GM12801 (cell line): ENCODE measurements around the gene TIMP2.

Experiments used
- TF ChIP-seq, protein P1 (sequence below): IDR thresholded peaks from one replicate; pipeline ENCODE4 v1.5.1; 2011; ENCODE audit warnings: control low read depth; ENCODE audit not compliant: insufficient read length; ENCODE audit errors: extremely low read depth

TIMP2 gene

DNA sequence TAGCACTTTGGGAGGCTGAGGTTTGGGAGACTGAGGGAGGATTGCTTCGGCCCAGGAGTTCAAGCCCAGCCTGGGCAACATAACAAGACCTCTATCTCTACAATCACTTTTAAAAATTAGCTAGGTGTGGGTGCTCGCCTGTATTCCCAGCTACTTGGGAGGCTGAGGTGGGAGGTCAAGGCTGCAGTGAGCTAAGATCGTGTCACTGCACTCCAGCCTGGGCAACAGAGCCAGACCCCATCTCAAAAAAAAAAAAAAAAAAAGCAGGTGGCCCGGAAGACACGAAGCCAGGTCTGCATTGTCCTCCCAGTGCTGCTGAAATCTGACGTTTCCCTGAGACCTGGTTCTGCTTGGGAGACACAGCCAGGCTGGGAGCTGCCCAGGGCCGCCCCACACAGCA is 18.8 kb upstream of the TIMP2 start:
- TF ChIP-seq, protein P1, sequence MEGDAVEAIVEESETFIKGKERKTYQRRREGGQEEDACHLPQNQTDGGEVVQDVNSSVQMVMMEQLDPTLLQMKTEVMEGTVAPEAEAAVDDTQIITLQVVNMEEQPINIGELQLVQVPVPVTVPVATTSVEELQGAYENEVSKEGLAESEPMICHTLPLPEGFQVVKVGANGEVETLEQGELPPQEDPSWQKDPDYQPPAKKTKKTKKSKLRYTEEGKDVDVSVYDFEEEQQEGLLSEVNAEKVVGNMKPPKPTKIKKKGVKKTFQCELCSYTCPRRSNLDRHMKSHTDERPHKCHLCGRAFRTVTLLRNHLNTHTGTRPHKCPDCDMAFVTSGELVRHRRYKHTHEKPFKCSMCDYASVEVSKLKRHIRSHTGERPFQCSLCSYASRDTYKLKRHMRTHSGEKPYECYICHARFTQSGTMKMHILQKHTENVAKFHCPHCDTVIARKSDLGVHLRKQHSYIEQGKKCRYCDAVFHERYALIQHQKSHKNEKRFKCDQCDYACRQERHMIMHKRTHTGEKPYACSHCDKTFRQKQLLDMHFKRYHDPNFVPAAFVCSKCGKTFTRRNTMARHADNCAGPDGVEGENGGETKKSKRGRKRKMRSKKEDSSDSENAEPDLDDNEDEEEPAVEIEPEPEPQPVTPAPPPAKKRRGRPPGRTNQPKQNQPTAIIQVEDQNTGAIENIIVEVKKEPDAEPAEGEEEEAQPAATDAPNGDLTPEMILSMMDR: no peak

DNA sequence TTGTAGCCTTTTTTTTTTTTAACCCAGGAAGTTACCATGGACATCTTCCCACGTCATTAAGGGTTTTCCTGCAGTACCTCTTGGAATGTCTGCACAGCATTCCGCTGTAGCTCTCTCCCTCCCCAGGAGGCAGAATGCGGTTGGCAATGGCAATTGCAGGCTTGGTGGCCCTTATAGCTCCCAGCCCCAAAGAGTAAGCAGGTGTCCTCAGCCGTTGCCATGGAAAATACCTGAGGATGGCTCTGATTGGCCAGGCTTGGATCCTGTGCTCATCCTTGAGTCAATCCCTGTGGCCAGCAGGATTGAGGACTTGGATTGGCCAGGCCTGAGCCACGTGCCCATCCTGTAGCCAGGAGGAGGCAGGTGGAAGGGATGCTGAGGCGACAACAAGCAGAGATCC is 15.5 kb upstream of the TIMP2 start:
- TF ChIP-seq, protein P1: no peak

DNA sequence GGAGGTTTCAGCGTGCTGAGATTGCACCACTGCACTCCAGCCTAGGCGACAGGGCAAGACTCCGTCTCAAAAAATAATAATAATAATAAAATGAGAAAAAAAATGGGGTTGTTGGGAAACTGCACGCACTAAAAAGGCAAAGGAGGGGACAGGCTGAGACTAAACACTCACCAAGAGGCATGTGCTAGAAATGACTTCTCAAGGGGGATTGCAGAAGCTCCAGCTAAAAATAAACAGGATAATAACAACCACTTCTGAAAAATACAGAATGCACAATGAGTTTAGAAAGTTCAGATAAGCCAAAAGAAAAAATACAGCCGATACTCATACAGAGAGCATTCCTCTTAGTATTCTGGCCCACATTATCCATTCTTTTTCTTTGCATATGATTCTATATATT is 15.1 kb upstream of the TIMP2 start:
- TF ChIP-seq, protein P1: no peak

DNA sequence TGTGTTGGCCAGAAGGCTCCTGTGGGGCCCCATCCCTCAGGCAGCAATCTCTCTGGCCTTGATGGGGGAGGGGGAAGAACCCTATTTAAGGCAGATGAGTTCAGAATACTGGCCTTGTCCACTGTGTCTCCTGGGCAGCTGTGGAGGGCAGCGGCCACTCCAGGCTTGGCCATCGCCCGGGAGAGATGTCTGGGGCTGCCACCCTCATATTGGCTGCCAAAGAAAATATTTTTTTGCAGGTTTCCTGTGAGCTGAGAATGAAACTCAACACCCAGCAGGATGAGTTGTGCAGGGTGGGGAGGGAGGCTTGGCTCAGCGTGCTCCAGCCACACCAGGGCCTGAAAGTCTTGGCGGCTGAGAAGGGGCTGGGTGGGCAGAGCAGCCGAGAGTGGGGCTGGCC is 14.4 kb upstream of the TIMP2 start:
- TF ChIP-seq, protein P1: no peak

DNA sequence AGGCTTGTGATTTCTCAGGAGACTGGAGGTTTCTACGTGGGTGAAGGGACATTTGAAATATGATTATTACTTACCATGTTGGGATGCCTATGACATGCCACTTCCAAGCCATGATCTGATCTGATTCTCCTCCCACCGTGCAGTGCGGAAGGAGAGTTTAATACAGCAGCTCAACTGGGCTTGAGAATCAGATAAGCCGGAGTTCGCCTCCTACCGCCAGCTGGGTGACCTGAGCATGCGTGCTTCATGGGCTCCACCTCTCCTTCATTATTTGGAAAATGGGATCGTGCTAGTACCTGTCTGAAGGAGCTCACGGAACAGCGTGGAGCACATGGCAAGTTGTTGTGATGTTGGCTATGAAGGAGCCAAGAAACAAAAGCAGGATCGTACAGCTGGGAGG is 12.4 kb upstream of the TIMP2 start:
- TF ChIP-seq, protein P1: no peak

DNA sequence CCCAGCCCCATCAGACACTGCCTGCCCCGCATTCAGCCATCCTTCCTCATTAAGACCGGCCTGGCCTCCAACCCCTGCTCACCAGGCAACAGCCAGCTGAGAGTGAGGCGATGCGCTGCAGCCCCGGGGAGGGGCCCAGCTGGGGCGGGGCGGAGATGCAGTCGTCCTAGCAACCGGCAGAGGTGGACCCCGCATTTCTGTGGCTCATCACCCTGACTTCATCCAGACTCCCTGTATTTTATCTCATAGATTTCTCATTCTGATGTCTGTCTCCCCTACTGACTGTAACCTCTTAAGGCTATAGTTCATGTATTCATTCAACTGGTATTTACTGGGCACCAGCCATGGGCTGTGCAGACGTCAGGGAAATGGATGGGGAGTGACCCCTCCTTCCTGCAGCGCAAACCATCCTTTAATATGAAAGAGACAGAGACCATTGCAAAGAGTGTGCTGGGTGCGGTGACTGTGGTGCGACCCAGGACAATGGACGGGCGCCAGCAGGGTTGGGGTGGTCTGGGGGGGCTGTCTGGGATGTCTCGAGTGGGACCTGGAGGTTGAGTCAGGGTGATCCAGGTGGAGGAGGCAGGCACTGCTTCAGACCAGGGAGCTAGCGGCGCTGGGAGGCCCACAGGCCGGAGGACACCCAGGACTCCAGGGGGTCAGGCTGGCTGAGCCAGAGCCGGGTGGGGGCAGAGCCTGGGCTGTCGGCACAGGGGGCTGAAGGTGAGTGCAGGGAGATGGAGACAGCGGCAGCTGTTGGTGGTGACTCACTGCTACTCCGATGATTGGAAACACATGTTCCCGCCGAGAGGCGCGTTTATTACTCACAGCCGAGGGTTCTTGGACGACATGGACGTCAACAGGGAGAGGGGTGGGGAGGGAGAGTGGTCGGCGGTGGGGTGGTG is 10.5 kb upstream of the TIMP2 start:
- TF ChIP-seq, protein P1: no peak

DNA sequence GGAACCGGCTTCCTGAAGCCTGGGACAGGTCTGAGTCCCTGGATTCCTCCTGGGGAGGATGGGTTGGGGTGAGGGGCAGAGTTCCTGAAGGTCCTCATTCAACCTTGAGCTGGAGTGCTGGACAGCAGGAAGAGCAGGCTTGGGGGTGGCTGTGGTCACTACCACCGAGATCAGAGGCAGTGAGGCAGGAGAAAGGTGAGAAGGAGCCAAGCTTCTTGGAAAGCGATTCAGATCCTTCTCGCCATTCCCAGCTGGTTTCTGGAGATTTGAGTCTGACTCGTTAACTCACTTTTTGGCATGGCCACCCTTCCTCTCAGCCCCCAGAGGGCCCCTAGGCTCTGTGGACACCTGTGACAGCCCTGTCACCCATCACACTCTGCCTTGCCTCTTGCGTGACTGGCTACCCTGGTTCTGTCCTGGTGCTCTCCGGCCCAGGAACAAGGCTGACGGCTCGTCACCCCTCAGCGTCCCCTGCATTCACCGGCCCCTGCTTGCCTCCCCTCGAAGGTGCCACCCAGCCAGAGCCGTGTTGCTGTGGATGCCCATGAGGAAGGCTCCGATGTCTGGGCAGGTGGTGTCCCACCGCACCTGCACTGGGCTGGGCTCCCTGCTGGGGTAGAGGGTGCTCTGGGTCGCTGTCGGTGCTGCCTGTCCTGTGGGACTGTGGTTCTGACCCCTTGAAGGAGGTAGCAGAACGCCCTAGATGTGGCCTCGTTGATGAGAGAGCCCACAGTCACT is 9.7 kb upstream of the TIMP2 start:
- TF ChIP-seq, protein P1: no peak
